GM12878 (cell line): ENCODE measurements around the gene RPL31. TPM values are rescaled to one million over a fixed set of nuclear protein-coding genes. Genes with fewer than 3 reads are reported as not detected.

Experiments
- ATAC-seq: fragments of 200-7000 bp; cut with Tn5 transposase; 3 replicates; pipeline ENCODE4 v1.9.1; 2020; ENCODE audit warnings: mild to moderate bottlenecking, moderate library complexity
- BruUV-seq: library from RNA; stranded (reverse); fragments of 400-500 nt; replicated peaks from 2 replicates; lab custom pipeline; 2021; lab: Mats Ljungman, UMichigan
- CTCF ChIA-PET: fragments of 300-600 bp; sonication (Branson Sonifier 250); formaldehyde crosslinking; extraction: SDS; loops from one replicate; lab custom pipeline; 2021; ENCODE audit warnings: inconsistent platforms; lab: Yijun Ruan, JAX
- POLR2A ChIA-PET: fragments of 350-600 bp; formaldehyde crosslinking; extraction: SDS; loops from one replicate; lab custom pipeline; 2021; ENCODE audit warnings: inconsistent platforms; lab: Charles Lee
- RAD21 ChIA-PET: fragments of 300-600 bp; sonication (Branson Sonifier 250); formaldehyde crosslinking; loops from one replicate; lab custom pipeline; 2023; ENCODE audit warnings: antibody characterized with exemption; ENCODE audit not compliant: unreplicated experiment; lab: Charles Lee
- SMC1A ChIA-PET: fragments of 300-600 bp; sonication (Branson Sonifier 250); formaldehyde crosslinking; loops from one replicate; lab custom pipeline; 2023; ENCODE audit not compliant: unreplicated experiment, uncharacterized antibody; lab: Charles Lee
- DNase-seq: peaks from one replicate; pipeline ENCODE4 v3.0.0-alpha.2; 2011; ENCODE audit warnings: low read depth, low spot score
- FAIRE-seq: peaks from 3 replicates; lab custom pipeline; 2011; peaks lifted over from hg19 to GRCh38; lab: Jason Lieb, UNC
- H2AFZ ChIP-seq: 2 replicates; pipeline ENCODE4 v1.6.0; 2011; ENCODE audit warnings: low read depth, low read length, control low read depth; ENCODE audit not compliant: control insufficient read depth
- H3K27ac ChIP-seq: 2 replicates; pipeline ENCODE4 v1.5.1; 2011; ENCODE audit warnings: control low read depth; ENCODE audit not compliant: control insufficient read depth, insufficient read depth
- H3K27me3 ChIP-seq, 2 experiments: replicated peaks in 1 of 2; 2 replicates each; pipeline versions ENCODE4 v1.6.0 to v1.6.1; 2011; ENCODE audit warnings: low read length in 1 of 2; ENCODE audit not compliant: control insufficient read depth in 2 of 2, insufficient read depth in 2 of 2
- H3K36me3 ChIP-seq, 2 experiments: 2 replicates each; pipeline ENCODE4 v1.5.1; 2011; ENCODE audit warnings: low read length in 1 of 2; ENCODE audit not compliant: control insufficient read depth in 2 of 2, insufficient read depth in 2 of 2
- H3K4me1 ChIP-seq: 2 replicates; pipeline ENCODE4 v1.6.1; 2011; ENCODE audit warnings: mild to moderate bottlenecking, low read length, moderate library complexity, mixed read lengths; ENCODE audit not compliant: control insufficient read depth, insufficient read depth
- H3K4me2 ChIP-seq: 2 replicates; pipeline ENCODE4 v1.6.0; 2011; ENCODE audit warnings: control low read depth; ENCODE audit not compliant: control insufficient read depth, insufficient read depth
- H3K4me3 ChIP-seq: fragments of 200-600 bp; sonication (generic); 2 replicates; pipeline ENCODE4 v1.5.1; 2016
- H3K79me2 ChIP-seq: 2 replicates; pipeline ENCODE4 v1.6.0; 2011; ENCODE audit warnings: low read length; ENCODE audit not compliant: control insufficient read depth, insufficient read depth
- H3K9ac ChIP-seq: 2 replicates; pipeline ENCODE4 v1.8.0; 2011; ENCODE audit warnings: low read length, control low read depth, mixed read lengths; ENCODE audit not compliant: control insufficient read depth, insufficient read depth
- H3K9me3 ChIP-seq: replicated peaks from 3 replicates; pipeline ENCODE4 v1.5.1; 2011; ENCODE audit warnings: mild to moderate bottlenecking, low read length; ENCODE audit not compliant: control insufficient read depth, insufficient read depth
- H4K20me1 ChIP-seq: 2 replicates; pipeline ENCODE4 v1.6.0; 2011; ENCODE audit not compliant: control insufficient read depth, insufficient read depth
- BCL11A ChIP-seq: IDR thresholded peaks from 2 replicates; pipeline ENCODE4 v1.6.1; 2011; ENCODE audit warnings: low read depth, low read length
- EP300 ChIP-seq, 2 experiments: fragments of 150-350 bp in 1 of 2; IDR thresholded peaks; 2 replicates each; pipeline ENCODE4 v1.6.1; 2011 to 2012; ENCODE audit warnings: low read depth in 2 of 2, low read length in 2 of 2, borderline replicate concordance in 1 of 2, improper control_type of control experiment in 1 of 2, inconsistent platforms in 1 of 2; ENCODE audit not compliant: control insufficient read depth in 1 of 2
- MTA2 ChIP-seq: fragments of 450-650 bp; IDR thresholded peaks from 2 replicates; pipeline ENCODE4 v1.6.1; 2016; ENCODE audit warnings: low read depth, mild to moderate bottlenecking, moderate library complexity
- PAX8 ChIP-seq: fragments of 450-650 bp; IDR thresholded peaks from 2 replicates; pipeline ENCODE4 v1.6.1; 2017; ENCODE audit warnings: mild to moderate bottlenecking, moderate library complexity
- PML ChIP-seq: IDR thresholded peaks from 2 replicates; pipeline ENCODE4 v1.6.1; 2012; ENCODE audit warnings: low read length, inconsistent platforms
- SREBF1 ChIP-seq: IDR thresholded peaks from 2 replicates; pipeline ENCODE4 v1.6.1; 2012; ENCODE audit warnings: mild to moderate bottlenecking, low read length
- SREBF2 ChIP-seq: IDR thresholded peaks from 2 replicates; pipeline ENCODE4 v1.6.1; 2012; ENCODE audit warnings: mild to moderate bottlenecking, low read length
- ZBED1 ChIP-seq: IDR thresholded peaks from 2 replicates; pipeline ENCODE4 v1.6.1; 2016; ENCODE audit warnings: borderline replicate concordance
- WGBS: methylation state at CpG from one replicate; pipeline ENCODE4 v1.1.6; 2016; ENCODE audit warnings: low lambda C conversion rate; ENCODE audit not compliant: insufficient replicate concordance, insufficient coverage; ENCODE audit errors: missing lambda C conversion rate; 5-methylcytosine and 5-hydroxymethylcytosine counted together
- in situ Hi-C: fragments of 300-500 bp; cut with MboI; formaldehyde crosslinking; loops from 9 replicates; pipeline ENCODE4 v1.14.3; 2018; ENCODE audit warnings: mixed read lengths
- intact Hi-C: fragments of 100-400 bp; cut with micrococcal nuclease; formaldehyde crosslinking; loops from one replicate; pipeline ENCODE4 v1.14.2; 2022; ENCODE audit not compliant: unreplicated experiment
- polyA plus RNA-seq, 11 experiments: library from polyadenylated mRNA; depleted of rRNA in 4 of 11; unstranded in 6 of 11; stranded (reverse) in 5 of 11; fragments of >200 nt; fragmentation: Nextera tagmentation in 4 of 11; fragmentation: Illumina TruSeq in 1 of 11; extraction: Ambion mirVana in 4 of 11; extraction: Trizol in 1 of 11; gene quantifications; 1 replicate in 1 of 11; 2 replicates in 10 of 11; pipeline versions ENCODE4 v1.2.1 to v1.2.3, GENCODE V29; 2011 to 2016; ENCODE audit warnings: inconsistent platforms in 2 of 11, missing spikeins in 2 of 11, low read depth in 1 of 11
- total RNA-seq, 4 experiments: library from RNA; depleted of rRNA in 3 of 4; stranded (reverse); fragments of >200 nt in 3 of 4; fragmentation: Illumina TruSeq in 1 of 4; extraction: Trizol in 1 of 4; gene quantifications; 2 replicates each; pipeline versions ENCODE4 v1.2.1 to v1.2.3, GENCODE V29; 2013 to 2021
- TF ChIP-seq, protein P1 (sequence below): fragments of 450-650 bp; IDR thresholded peaks from 2 replicates; pipeline ENCODE4 v1.6.1; 2017; ENCODE audit warnings: borderline replicate concordance
- TF ChIP-seq, protein P2 (sequence below): fragments of 450-650 bp; IDR thresholded peaks from 2 replicates; pipeline ENCODE4 v1.6.1; 2017; ENCODE audit warnings: mild to moderate bottlenecking, moderate library complexity
- TF ChIP-seq, protein P3 (sequence below): IDR thresholded peaks from 2 replicates; pipeline ENCODE4 v1.6.1; 2011; ENCODE audit warnings: borderline replicate concordance, low read depth, mild to moderate bottlenecking, moderate library complexity, mixed read lengths, low read length; ENCODE audit not compliant: insufficient read depth; ENCODE audit errors: extremely low read length
- TF ChIP-seq, protein P4 (sequence below): fragments of 450-650 bp; conservative IDR thresholded peaks from 2 replicates; pipeline ENCODE4 v1.6.1; 2017; ENCODE audit warnings: mild to moderate bottlenecking, moderate library complexity

RPL31 gene
- total and polyA plus RNA-seq, 10 of the 15 experiments (the other 5 are each of a cell fraction or from before 2014, with no cell fraction given) = 1,643 to 8,551 (median 2,208) TPM

DNA sequence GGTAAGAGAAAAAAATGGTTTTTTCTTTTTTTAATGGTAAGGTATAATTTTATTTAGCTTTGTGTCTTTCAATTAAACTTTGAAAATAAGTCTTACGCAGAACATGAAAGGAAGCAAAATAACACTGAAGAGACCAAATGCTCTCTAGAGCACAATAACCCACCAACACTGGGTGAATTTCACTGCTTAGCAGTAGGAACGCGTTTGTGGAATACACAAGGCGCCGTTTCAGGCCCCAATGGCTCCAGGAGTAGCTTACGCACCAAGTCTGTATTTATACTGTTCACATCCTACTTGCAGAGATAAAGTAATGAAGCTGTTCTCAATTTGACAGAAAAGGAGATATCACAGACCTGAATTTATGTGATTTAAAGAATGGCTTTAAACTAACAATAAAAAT is 23.5 kb downstream of the RPL31 start (continued):
- no peak for TF ChIP-seq PAX8
- no peak for TF ChIP-seq BCL11A
- no peak for TF ChIP-seq PML
- TF ChIP-seq ZBED1 = no peak
- TF ChIP-seq, protein P1, sequence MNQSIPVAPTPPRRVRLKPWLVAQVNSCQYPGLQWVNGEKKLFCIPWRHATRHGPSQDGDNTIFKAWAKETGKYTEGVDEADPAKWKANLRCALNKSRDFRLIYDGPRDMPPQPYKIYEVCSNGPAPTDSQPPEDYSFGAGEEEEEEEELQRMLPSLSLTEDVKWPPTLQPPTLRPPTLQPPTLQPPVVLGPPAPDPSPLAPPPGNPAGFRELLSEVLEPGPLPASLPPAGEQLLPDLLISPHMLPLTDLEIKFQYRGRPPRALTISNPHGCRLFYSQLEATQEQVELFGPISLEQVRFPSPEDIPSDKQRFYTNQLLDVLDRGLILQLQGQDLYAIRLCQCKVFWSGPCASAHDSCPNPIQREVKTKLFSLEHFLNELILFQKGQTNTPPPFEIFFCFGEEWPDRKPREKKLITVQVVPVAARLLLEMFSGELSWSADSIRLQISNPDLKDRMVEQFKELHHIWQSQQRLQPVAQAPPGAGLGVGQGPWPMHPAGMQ = no peak

DNA sequence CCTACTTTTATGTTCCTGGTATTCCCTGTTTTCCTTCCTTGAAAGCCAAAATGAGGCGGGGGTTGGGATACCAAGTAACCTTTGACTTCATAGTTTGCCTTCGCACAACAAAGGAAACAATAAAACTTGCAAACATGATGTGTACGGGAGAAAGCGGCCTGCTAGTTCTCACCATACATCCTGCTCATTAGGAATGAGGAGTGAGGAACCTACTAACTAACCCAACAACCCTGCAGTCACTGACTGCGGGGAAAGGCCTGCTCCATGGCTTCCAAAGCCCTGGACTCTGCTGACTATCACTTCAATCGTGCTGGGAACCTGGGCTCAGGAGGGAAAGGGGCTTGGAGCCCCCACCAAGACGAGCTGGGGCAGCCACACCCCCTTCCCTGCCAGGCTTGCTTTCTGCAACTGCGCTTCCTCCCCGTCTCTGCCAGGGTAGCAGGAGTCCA is 24.2 kb downstream of the RPL31 start:
- CTCF ChIA-PET = interaction anchor here (1.2 kb wide), 1 partner anchor 14 kb away, joined by 4 read pairs; no protein-coding TSS in a partner anchor
- no peaks in the 10 kb centered on the region for H3K4me1 ChIP-seq
- SMC1A ChIA-PET = interaction anchor here (2.0 kb wide), 1 partner anchor 14 kb away, joined by 4 read pairs; no protein-coding TSS in a partner anchor
- no peaks in the 10 kb centered on the region for H3K9me3 ChIP-seq
- H3K27me3 ChIP-seq = no peaks in the 10 kb centered on the region
- H3K4me2 ChIP-seq = no peak overlapping the region
- H3K79me2 ChIP-seq = no peaks in the 10 kb centered on the region
- RAD21 ChIA-PET = no interaction called here
- no peak overlapping the region for H3K4me3 ChIP-seq
- no peaks in the 10 kb centered on the region; a peak in 1 of 4 replicates for H3K36me3 ChIP-seq
- in situ Hi-C loops = no loop called here
- no TSS peak for BruUV-seq
- H2AFZ ChIP-seq = no peak overlapping the region
- no peak overlapping the region for H3K27ac ChIP-seq
- H4K20me1 ChIP-seq = no peaks in the 10 kb centered on the region
- intact Hi-C loops = no loop called here
- H3K9ac ChIP-seq = no peak overlapping the region
- POLR2A ChIA-PET = no interaction called here
- no peak for ATAC-seq
- no peak for DNase-seq
- FAIRE-seq = no peak
- WGBS = 65% methylated on average over 9 of the region's 9 CpGs
- TF ChIP-seq, protein P1 = no peak
- TF ChIP-seq PML (no peak), EP300 (IDR thresholded peaks at IDR 0.05; ENCODE audit: borderline replicate concordance in 1 of 2, control insufficient read depth in 1 of 2, low read depth in 2 of 2, low read length in 2 of 2) (no peak), SREBF2 (no peak), MTA2 (no peak), SREBF1 (no peak)
- TF ChIP-seq, protein P2, sequence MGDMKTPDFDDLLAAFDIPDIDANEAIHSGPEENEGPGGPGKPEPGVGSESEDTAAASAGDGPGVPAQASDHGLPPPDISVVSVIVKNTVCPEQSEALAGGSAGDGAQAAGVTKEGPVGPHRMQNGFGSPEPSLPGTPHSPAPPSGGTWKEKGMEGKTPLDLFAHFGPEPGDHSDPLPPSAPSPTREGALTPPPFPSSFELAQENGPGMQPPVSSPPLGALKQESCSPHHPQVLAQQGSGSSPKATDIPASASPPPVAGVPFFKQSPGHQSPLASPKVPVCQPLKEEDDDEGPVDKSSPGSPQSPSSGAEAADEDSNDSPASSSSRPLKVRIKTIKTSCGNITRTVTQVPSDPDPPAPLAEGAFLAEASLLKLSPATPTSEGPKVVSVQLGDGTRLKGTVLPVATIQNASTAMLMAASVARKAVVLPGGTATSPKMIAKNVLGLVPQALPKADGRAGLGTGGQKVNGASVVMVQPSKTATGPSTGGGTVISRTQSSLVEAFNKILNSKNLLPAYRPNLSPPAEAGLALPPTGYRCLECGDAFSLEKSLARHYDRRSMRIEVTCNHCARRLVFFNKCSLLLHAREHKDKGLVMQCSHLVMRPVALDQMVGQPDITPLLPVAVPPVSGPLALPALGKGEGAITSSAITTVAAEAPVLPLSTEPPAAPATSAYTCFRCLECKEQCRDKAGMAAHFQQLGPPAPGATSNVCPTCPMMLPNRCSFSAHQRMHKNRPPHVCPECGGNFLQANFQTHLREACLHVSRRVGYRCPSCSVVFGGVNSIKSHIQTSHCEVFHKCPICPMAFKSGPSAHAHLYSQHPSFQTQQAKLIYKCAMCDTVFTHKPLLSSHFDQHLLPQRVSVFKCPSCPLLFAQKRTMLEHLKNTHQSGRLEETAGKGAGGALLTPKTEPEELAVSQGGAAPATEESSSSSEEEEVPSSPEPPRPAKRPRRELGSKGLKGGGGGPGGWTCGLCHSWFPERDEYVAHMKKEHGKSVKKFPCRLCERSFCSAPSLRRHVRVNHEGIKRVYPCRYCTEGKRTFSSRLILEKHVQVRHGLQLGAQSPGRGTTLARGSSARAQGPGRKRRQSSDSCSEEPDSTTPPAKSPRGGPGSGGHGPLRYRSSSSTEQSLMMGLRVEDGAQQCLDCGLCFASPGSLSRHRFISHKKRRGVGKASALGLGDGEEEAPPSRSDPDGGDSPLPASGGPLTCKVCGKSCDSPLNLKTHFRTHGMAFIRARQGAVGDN = no peak
- TF ChIP-seq, protein P3, sequence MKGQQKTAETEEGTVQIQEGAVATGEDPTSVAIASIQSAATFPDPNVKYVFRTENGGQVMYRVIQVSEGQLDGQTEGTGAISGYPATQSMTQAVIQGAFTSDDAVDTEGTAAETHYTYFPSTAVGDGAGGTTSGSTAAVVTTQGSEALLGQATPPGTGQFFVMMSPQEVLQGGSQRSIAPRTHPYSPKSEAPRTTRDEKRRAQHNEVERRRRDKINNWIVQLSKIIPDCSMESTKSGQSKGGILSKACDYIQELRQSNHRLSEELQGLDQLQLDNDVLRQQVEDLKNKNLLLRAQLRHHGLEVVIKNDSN = no peak
- TF ChIP-seq, protein P4, sequence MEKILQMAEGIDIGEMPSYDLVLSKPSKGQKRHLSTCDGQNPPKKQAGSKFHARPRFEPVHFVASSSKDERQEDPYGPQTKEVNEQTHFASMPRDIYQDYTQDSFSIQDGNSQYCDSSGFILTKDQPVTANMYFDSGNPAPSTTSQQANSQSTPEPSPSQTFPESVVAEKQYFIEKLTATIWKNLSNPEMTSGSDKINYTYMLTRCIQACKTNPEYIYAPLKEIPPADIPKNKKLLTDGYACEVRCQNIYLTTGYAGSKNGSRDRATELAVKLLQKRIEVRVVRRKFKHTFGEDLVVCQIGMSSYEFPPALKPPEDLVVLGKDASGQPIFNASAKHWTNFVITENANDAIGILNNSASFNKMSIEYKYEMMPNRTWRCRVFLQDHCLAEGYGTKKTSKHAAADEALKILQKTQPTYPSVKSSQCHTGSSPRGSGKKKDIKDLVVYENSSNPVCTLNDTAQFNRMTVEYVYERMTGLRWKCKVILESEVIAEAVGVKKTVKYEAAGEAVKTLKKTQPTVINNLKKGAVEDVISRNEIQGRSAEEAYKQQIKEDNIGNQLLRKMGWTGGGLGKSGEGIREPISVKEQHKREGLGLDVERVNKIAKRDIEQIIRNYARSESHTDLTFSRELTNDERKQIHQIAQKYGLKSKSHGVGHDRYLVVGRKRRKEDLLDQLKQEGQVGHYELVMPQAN = no peak
